Muscle layer of duodenum (tissue), 2 donors: ENCODE measurements around the gene MAN2A2.

Source experiments
- H3K27ac ChIP-seq: one replicate; pipeline ENCODE4 v1.7.0; 2013; ENCODE audit warnings: mild to moderate bottlenecking, low read length
- H3K27me3 ChIP-seq: one replicate; pipeline ENCODE4 v1.7.0; 2013; ENCODE audit warnings: low read depth, mild to moderate bottlenecking, control low read depth, low read length
- H3K36me3 ChIP-seq, 2 donors: one replicate each; pipeline ENCODE4 v1.7.0; 2013; ENCODE audit warnings: low read length in 2 of 2, control low read depth in 1 of 2, mild to moderate bottlenecking in 1 of 2; ENCODE audit not compliant: insufficient read depth in 2 of 2, control insufficient read depth in 1 of 2
- H3K4me1 ChIP-seq, 2 donors: one replicate each; pipeline ENCODE4 v1.7.0; 2013; ENCODE audit warnings: low read length in 2 of 2, mild to moderate bottlenecking in 2 of 2, control low read depth in 1 of 2, moderate library complexity in 1 of 2; ENCODE audit not compliant: insufficient read depth in 2 of 2, control insufficient read depth in 1 of 2
- H3K4me3 ChIP-seq, 2 donors: one replicate each; pipeline ENCODE4 v1.7.0; 2013; ENCODE audit warnings: low read length in 2 of 2, low read depth in 1 of 2, mild to moderate bottlenecking in 1 of 2
- H3K9me3 ChIP-seq, 2 donors: one replicate each; pipeline ENCODE4 v1.7.0; 2013; ENCODE audit warnings: low read length in 2 of 2, control low read depth in 1 of 2, mild to moderate bottlenecking in 1 of 2; ENCODE audit not compliant: control insufficient read depth in 1 of 2
- donor health status: healthy.

The MAN2A2 gene

GRCh38 chr15:90909976-90910375, 6.9 kb downstream of the MAN2A2 start:
- H3K4me1 ChIP-seq = peaks cover 0 to 4% of the 10 kb centered on the region in 2 donors
- no peaks in the 10 kb centered on the region for H3K9me3 ChIP-seq
- no peak overlapping the region for H3K4me3 ChIP-seq
- H3K27ac ChIP-seq = no peak overlapping the region
- H3K36me3 ChIP-seq = peaks cover 70 to 97% of the 10 kb centered on the region in 2 donors
- no peaks in the 10 kb centered on the region for H3K27me3 ChIP-seq

GRCh38 chr15:90910441-90911301, 7.6 kb downstream of the MAN2A2 start:
- H3K9me3 ChIP-seq = no peaks in the 10 kb centered on the region
- no peak overlapping the region for H3K4me3 ChIP-seq
- peaks cover 0 to 4% of the 10 kb centered on the region in 2 donors for H3K4me1 ChIP-seq
- no peaks in the 10 kb centered on the region for H3K27me3 ChIP-seq
- H3K36me3 ChIP-seq = peaks cover 72 to 96% of the 10 kb centered on the region in 2 donors
- H3K27ac ChIP-seq = no peak overlapping the region

DNA sequence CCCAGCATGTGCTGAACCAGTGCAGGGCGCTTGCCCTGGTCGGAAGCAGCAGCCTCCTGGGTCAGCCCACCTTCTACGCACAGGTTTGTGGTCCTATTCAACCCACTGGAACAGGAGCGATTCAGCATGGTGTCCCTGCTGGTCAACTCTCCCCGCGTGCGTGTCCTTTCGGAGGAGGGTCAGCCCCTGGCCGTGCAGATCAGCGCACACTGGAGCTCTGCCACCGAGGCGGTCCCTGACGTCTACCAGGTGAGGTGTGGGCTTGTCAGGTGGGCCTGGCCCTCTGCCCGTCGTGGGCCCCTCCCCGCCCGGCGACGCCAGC, 8.2 kb downstream of the MAN2A2 start:
- peaks cover 68 to 96% of the 10 kb centered on the region in 2 donors for H3K36me3 ChIP-seq
- no peaks in the 10 kb centered on the region for H3K9me3 ChIP-seq
- no peak overlapping the region for H3K27ac ChIP-seq
- no peak overlapping the region for H3K4me3 ChIP-seq
- H3K27me3 ChIP-seq = no peaks in the 10 kb centered on the region
- peaks cover 0 to 4% of the 10 kb centered on the region in 2 donors for H3K4me1 ChIP-seq

DNA sequence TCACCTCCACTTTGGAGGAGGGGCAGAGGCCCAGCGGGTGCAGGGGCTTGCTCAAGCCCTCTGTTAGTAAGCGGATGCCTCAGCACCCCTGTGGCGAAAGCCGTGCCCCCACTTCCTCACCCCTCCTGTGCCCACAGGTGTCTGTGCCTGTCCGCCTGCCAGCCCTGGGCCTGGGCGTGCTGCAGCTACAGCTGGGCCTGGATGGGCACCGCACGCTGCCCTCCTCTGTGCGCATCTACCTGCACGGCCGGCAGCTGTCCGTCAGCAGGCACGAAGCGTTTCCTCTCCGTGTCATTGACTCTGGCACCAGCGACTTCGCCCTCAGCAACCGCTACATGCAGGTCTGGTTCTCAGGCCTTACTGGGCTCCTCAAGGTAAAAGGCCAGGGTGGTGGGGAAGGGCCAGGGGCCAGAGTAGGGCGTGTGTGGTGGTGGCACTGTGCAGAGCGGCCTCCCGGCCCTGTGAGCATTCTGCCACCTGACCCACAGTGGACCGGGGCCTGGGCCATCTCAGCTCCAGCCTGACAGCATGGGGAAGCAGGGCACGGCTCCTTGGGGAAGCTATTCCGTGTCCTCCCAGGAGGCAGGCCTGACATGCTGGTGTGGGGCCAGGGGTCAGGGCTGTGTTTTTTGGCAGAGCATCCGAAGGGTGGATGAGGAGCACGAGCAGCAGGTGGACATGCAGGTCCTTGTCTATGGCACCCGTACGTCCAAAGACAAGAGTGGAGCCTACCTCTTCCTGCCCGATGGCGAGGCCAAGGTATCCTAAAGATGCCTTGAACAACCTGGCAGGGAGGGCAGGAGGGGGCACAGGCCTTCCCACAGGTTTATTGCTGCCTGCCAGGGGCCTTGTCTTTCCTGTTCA, 9.0 kb downstream of the MAN2A2 start:
- Histone ChIP-seq H3K4me1 (peaks cover 0 to 4% of the 10 kb centered on the region in 2 donors), H3K27ac (no peak overlapping the region)

GRCh38 chr15:90912770-90913075, 9.6 kb downstream of the MAN2A2 start:
- H3K4me1 ChIP-seq = peaks cover 0 to 4% of the 10 kb centered on the region in 2 donors
- H3K27me3 ChIP-seq = no peaks in the 10 kb centered on the region
- H3K36me3 ChIP-seq = peaks cover 71 to 94% of the 10 kb centered on the region in 2 donors
- H3K9me3 ChIP-seq = no peaks in the 10 kb centered on the region
- no peak overlapping the region for H3K27ac ChIP-seq
- H3K4me3 ChIP-seq = no peak overlapping the region

More for the DNA sequence above, 9.0 kb downstream of the MAN2A2 start:
- H3K27me3 ChIP-seq = no peaks in the 10 kb centered on the region
- no peak overlapping the region for H3K4me3 ChIP-seq
- no peaks in the 10 kb centered on the region for H3K9me3 ChIP-seq
- peaks cover 71 to 95% of the 10 kb centered on the region in 2 donors for H3K36me3 ChIP-seq

DNA sequence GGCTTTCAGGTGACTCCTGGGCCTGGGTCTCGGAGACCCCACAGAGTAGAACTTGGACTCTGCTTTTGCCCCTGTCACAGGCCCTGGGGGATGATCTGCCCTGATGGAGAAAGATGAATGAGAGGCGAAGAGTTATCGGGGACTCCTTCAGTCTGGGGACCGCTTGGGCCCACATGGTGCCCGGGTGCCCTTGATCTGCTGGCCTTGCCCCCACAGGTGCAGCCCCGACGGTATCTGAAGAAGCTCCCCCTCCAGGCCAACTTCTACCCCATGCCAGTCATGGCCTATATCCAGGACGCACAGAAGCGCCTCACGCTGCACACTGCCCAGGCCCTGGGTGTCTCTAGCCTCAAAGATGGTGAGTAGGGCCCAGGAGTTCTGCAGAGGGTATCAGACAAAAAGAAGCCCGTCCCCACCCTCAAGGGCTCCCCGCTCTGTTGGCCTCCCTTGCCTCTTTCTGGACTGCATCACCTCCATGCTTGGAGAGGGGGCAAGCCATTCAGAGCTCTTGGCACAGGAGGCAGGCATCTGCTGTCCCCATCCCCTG, 10.4 kb downstream of the MAN2A2 start:
- peaks cover 73 to 97% of the 10 kb centered on the region in 2 donors for H3K36me3 ChIP-seq

DNA sequence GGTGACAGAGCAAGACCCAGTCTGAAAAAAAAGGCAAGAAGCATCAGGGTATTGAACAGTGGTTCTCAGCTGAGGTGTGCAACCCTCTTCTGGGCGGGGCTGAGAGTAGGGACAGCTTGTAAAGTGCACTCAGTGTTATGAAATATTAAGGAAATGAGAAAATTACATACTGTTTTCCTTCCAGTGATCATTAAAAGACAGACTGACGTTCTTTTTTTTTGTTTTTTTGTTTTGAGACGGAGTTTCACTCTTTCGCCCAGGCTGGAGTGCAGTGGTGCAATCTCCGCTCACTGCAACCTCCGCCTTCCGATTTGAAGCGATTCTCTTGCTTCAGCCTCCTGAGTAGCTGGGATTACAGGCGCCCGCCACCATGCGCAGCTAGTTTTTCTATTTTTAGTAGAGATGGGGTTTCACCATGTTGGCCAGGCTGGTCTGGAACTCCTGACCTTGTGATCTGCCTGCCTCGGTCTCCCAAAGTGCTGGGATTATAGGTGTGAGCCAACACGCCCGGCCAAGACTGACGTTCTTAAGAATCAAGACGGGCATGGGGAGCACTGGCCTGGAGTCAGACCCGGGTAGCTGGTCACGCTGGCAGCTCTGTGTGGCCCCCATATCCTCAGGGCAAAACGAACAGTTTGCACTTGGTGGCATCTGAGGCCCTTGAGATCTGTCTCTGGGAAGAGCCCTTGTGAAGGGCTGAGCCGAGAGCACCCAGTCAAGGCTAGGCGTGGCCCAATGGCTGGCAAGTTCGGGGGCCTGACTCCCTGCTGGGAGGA, 11.4 kb downstream of the MAN2A2 start:
- Histone ChIP-seq H3K4me1 (no peaks in the 10 kb centered on the region), H3K9me3 (no peaks in the 10 kb centered on the region), H3K36me3 (peaks cover 82 to 97% of the 10 kb centered on the region in 2 donors), H3K27ac (no peak overlapping the region), H3K27me3 (no peaks in the 10 kb centered on the region), H3K4me3 (no peak overlapping the region)

More for the DNA sequence above, 10.4 kb downstream of the MAN2A2 start:
- H3K4me1 ChIP-seq = no peaks in the 10 kb centered on the region
- H3K27ac ChIP-seq = no peak overlapping the region
- no peaks in the 10 kb centered on the region for H3K27me3 ChIP-seq
- no peak overlapping the region for H3K4me3 ChIP-seq
- H3K9me3 ChIP-seq = no peaks in the 10 kb centered on the region

GRCh38 chr15:90915216-90915807, 12.2 kb downstream of the MAN2A2 start:
- H3K4me1 ChIP-seq = no peaks in the 10 kb centered on the region
- no peaks in the 10 kb centered on the region for H3K27me3 ChIP-seq
- H3K4me3 ChIP-seq = no peak overlapping the region
- H3K27ac ChIP-seq = peak overlapping the region; percentile 16
- H3K36me3 ChIP-seq = peaks cover 85 to 97% of the 10 kb centered on the region in 2 donors
- no peaks in the 10 kb centered on the region for H3K9me3 ChIP-seq

- H3K36me3 ChIP-seq = peaks cover 85 to 97% of the 10 kb centered on the region in 2 donors
- no peaks in the 10 kb centered on the region for H3K27me3 ChIP-seq
- H3K4me3 ChIP-seq = peak overlapping the region in 1 of 2 donors; percentile 25
- peak overlapping the region; percentile 23 for H3K27ac ChIP-seq
- H3K4me1 ChIP-seq = no peaks in the 10 kb centered on the region
- no peaks in the 10 kb centered on the region for H3K9me3 ChIP-seq
Observed at GRCh38 chr15:90915808-90916440, 12.8 kb downstream of the MAN2A2 start.

- Histone ChIP-seq H3K27ac (peak overlapping the region; percentile 23), H3K4me1 (no peaks in the 10 kb centered on the region), H3K27me3 (no peaks in the 10 kb centered on the region), H3K4me3 (peak overlapping the region in 1 of 2 donors; percentile 25), H3K9me3 (no peaks in the 10 kb centered on the region), H3K36me3 (peaks cover 83 to 97% of the 10 kb centered on the region in 2 donors)
Observed at GRCh38 chr15:90916461-90916860, 13.4 kb downstream of the MAN2A2 start.
